Measurements from ENCODE around the gene PMM1. TPM values are rescaled to one million over a fixed set of nuclear protein-coding genes. Genes with fewer than 3 reads are reported as not detected.
"Not testable (repeated sequence)": the region's sequence is repeated elsewhere in the genome, so short reads cannot be mapped to it uniquely, and the experiment has no call there.

PMM1 gene
- total RNA-seq, 1 donor from 2014 or later: 51.3 TPM

DNA sequence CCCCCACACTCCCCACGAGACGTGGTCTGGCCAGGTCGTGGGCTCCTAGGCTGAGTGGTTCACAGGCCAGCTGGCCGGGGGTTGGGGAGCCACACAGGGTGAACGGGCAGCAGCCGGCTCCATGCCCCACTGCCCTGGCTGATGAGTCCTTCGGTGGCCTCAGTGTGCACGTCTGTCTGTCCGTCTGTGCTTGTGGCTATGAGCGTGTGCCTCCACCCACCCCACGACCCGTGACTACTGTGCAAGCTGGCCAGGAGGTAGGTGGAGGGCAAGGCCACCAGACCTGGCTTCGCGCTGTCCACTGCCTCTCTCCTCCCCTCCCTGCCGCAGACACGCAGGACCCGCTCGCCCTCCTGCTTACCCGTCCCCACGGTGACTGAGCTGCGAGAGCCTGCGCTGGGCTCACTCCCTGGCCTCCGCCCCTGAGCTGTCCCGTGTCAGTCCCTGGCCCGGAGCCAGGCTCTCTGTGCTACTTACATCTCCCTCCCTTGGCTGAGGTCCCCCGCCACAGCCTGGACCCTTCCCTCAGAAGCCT is 14.7 kb downstream of the PMM1 start:
- no peak for DNase-seq (ENCODE audit: low spot score, unreplicated experiment)
- H3K9me3 Mint-ChIP-seq (ENCODE audit: low read depth): no peaks in the 10 kb centered on the region
- no peaks in the 10 kb centered on the region for H3K27me3 Mint-ChIP-seq
- H3K36me3 Mint-ChIP-seq (ENCODE audit: insufficient read depth): peaks cover 6% of the 10 kb centered on the region
- H3K4me1 Mint-ChIP-seq (ENCODE audit: low read depth): no peaks in the 10 kb centered on the region
- TF ChIP-seq, protein P1, sequence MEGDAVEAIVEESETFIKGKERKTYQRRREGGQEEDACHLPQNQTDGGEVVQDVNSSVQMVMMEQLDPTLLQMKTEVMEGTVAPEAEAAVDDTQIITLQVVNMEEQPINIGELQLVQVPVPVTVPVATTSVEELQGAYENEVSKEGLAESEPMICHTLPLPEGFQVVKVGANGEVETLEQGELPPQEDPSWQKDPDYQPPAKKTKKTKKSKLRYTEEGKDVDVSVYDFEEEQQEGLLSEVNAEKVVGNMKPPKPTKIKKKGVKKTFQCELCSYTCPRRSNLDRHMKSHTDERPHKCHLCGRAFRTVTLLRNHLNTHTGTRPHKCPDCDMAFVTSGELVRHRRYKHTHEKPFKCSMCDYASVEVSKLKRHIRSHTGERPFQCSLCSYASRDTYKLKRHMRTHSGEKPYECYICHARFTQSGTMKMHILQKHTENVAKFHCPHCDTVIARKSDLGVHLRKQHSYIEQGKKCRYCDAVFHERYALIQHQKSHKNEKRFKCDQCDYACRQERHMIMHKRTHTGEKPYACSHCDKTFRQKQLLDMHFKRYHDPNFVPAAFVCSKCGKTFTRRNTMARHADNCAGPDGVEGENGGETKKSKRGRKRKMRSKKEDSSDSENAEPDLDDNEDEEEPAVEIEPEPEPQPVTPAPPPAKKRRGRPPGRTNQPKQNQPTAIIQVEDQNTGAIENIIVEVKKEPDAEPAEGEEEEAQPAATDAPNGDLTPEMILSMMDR (IDR thresholded peaks at IDR 0.05; ENCODE audit: unreplicated experiment): no peak
- no peak overlapping the region for H3K27ac Mint-ChIP-seq
- no peak overlapping the region for H3K4me3 Mint-ChIP-seq (ENCODE audit: low read depth)

GRCh38 chr22:41573677-41574076 is 16.0 kb downstream of the PMM1 start:
- peaks cover 6% of the 10 kb centered on the region for H3K36me3 Mint-ChIP-seq (ENCODE audit: insufficient read depth)
- H3K4me3 Mint-ChIP-seq (ENCODE audit: low read depth): no peak overlapping the region
- H3K27ac Mint-ChIP-seq: no peak overlapping the region
- H3K4me1 Mint-ChIP-seq (ENCODE audit: low read depth): no peaks in the 10 kb centered on the region
- DNase-seq (ENCODE audit: low spot score, unreplicated experiment): no peak
- H3K27me3 Mint-ChIP-seq: no peaks in the 10 kb centered on the region
- TF ChIP-seq, protein P1 (IDR thresholded peaks at IDR 0.05; ENCODE audit: unreplicated experiment): no peak
- H3K9me3 Mint-ChIP-seq (ENCODE audit: low read depth): no peaks in the 10 kb centered on the region

GRCh38 chr22:41572305-41572704 is 17.3 kb downstream of the PMM1 start:
- not testable (repeated sequence) for DNase-seq (ENCODE audit: low spot score, unreplicated experiment); H3K4me1 Mint-ChIP-seq (ENCODE audit: low read depth); H3K27me3 Mint-ChIP-seq; H3K36me3 Mint-ChIP-seq (ENCODE audit: insufficient read depth); H3K9me3 Mint-ChIP-seq (ENCODE audit: low read depth); H3K27ac Mint-ChIP-seq; H3K4me3 Mint-ChIP-seq (ENCODE audit: low read depth)

DNA sequence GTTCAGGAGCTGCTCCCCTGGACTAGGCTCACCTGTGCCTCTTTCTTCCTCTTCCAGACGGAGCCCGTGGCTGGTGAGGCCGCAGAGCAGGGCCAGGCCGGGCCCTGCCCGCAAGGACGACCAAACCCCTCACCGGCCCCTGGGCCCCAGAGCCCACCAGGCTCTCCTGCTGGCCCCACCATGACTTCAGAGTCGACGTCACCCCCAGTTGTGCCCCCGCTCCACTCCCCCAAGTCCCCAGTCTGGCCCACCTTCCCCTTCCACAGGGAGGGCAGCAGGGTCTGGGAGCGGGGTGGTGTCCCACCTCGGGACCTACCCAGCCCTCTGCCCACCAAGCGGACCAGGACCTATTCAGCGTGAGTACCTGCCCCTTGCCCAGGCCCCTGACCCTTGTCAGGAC is 17.9 kb downstream of the PMM1 start:
- Mint-ChIP-seq H3K27ac (no peak overlapping the region), H3K27me3 (no peaks in the 10 kb centered on the region), H3K36me3 (ENCODE audit: insufficient read depth) (peaks cover 2% of the 10 kb centered on the region), H3K9me3 (ENCODE audit: low read depth) (no peaks in the 10 kb centered on the region), H3K4me3 (ENCODE audit: low read depth) (no peak overlapping the region), H3K4me1 (ENCODE audit: low read depth) (no peaks in the 10 kb centered on the region)
- TF ChIP-seq, protein P1 (IDR thresholded peaks at IDR 0.05; ENCODE audit: unreplicated experiment): no peak
- DNase-seq (ENCODE audit: low spot score, unreplicated experiment): no peak

DNA sequence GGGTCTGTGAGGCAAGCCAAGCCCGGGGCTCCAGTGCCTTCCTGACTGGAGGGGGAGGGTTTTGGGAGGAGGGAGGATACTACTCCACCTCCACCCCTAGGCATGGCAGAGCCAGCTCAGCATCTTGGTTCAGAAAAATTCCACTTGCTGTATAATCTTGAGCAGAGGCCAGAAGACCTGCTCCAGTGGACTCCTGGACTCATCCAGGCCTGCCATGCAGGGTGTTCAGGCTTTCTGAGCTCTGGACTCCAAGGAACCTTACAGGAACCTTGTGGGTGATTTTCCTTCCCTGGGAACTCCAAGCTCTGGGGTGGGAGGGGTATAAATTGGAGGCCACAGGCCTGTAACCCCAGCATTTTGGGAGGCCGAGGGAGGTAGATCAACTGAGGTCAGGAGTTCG is 19.4 kb downstream of the PMM1 start:
- TF ChIP-seq, protein P1 (IDR thresholded peaks at IDR 0.05; ENCODE audit: unreplicated experiment): no peak
- Mint-ChIP-seq H3K36me3 (ENCODE audit: insufficient read depth) (no peaks in the 10 kb centered on the region), H3K9me3 (ENCODE audit: low read depth) (no peaks in the 10 kb centered on the region), H3K27ac (no peak overlapping the region), H3K27me3 (no peaks in the 10 kb centered on the region), H3K4me1 (ENCODE audit: low read depth) (no peaks in the 10 kb centered on the region), H3K4me3 (ENCODE audit: low read depth) (no peak overlapping the region)
- DNase-seq (ENCODE audit: low spot score, unreplicated experiment): no peak

GRCh38 chr22:41568811-41569210 is 20.8 kb downstream of the PMM1 start:
- H3K4me1 Mint-ChIP-seq (ENCODE audit: low read depth): no peaks in the 10 kb centered on the region
- no peaks in the 10 kb centered on the region for H3K27me3 Mint-ChIP-seq
- no peak for DNase-seq (ENCODE audit: low spot score, unreplicated experiment)
- H3K9me3 Mint-ChIP-seq (ENCODE audit: low read depth): no peaks in the 10 kb centered on the region
- H3K27ac Mint-ChIP-seq: no peak overlapping the region
- H3K36me3 Mint-ChIP-seq (ENCODE audit: insufficient read depth): no peaks in the 10 kb centered on the region
- TF ChIP-seq, protein P1 (IDR thresholded peaks at IDR 0.05; ENCODE audit: unreplicated experiment): no peak
- no peak overlapping the region for H3K4me3 Mint-ChIP-seq (ENCODE audit: low read depth)
